ENCODE data around the gene TXNL4B.

GRCh38 chr16:72064361-72064894, 29.0 kb downstream of the TXNL4B start:
- TF ChIP-seq, protein P1, sequence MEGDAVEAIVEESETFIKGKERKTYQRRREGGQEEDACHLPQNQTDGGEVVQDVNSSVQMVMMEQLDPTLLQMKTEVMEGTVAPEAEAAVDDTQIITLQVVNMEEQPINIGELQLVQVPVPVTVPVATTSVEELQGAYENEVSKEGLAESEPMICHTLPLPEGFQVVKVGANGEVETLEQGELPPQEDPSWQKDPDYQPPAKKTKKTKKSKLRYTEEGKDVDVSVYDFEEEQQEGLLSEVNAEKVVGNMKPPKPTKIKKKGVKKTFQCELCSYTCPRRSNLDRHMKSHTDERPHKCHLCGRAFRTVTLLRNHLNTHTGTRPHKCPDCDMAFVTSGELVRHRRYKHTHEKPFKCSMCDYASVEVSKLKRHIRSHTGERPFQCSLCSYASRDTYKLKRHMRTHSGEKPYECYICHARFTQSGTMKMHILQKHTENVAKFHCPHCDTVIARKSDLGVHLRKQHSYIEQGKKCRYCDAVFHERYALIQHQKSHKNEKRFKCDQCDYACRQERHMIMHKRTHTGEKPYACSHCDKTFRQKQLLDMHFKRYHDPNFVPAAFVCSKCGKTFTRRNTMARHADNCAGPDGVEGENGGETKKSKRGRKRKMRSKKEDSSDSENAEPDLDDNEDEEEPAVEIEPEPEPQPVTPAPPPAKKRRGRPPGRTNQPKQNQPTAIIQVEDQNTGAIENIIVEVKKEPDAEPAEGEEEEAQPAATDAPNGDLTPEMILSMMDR (IDR thresholded peaks at IDR 0.05 in 2 of 3, conservative IDR thresholded peaks at IDR 0.05 in 1 of 3; ENCODE audit: insufficient read depth in 2 of 3, low read depth in 1 of 3, low read length in 3 of 3) = no peak
- TF ChIP-seq FOXK1 (CRISPR knock-in tag; IDR thresholded peaks at IDR 0.05; ENCODE audit: borderline replicate concordance) = no peak
- no peak for TF ChIP-seq CBX8 (IDR thresholded peaks at IDR 0.05; ENCODE audit: borderline replicate concordance, extremely low read depth, low read depth, low read length, poor library complexity, severe bottlenecking)
- TF ChIP-seq FOXP1 (CRISPR knock-in tag; IDR thresholded peaks at IDR 0.05) = no peak
- TF ChIP-seq TCF7L2 (IDR thresholded peaks at IDR 0.05; ENCODE audit: low read depth, low read length) = no peak
- no peak for TF ChIP-seq ATF3 (IDR thresholded peaks at IDR 0.05)
- no peak for TF ChIP-seq ATF3 (CRISPR knock-in tag; conservative IDR thresholded peaks at IDR 0.05)
- TF ChIP-seq MAX (CRISPR knock-in tag; IDR thresholded peaks at IDR 0.05) = no peak
- TF ChIP-seq DPF2 (IDR thresholded peaks at IDR 0.05) = no peak
- TF ChIP-seq SMC3 (conservative IDR thresholded peaks at IDR 0.05; ENCODE audit: insufficient read depth, low read depth, low read length) = no peak
- TF ChIP-seq HMG20B (CRISPR knock-in tag; IDR thresholded peaks at IDR 0.05) = no peak
- TF ChIP-seq KLF10 (CRISPR knock-in tag; IDR thresholded peaks at IDR 0.05) = no peak
- TF ChIP-seq ZNF76 (CRISPR knock-in tag; IDR thresholded peaks at IDR 0.05; ENCODE audit: borderline replicate concordance) = no peak
